OCI-LY1 (cell line): ENCODE measurements around the gene CTRL.
A peak's percentile ranks its signal among the peaks of the same experiment; 100 is the strongest.

Source experiments
- H2AFZ ChIP-seq: fragments of 200-600 bp; sonication (generic), shearing (Covaris generic); 2 replicates; pipeline ENCODE4 v1.6.0; 2014; ENCODE audit warnings: antibody characterized with exemption, mild to moderate bottlenecking, low read length
- H3F3A ChIP-seq: fragments of 200-600 bp; sonication (generic), shearing (Covaris generic); 2 replicates; pipeline ENCODE4 v1.6.0; 2014; ENCODE audit warnings: mild to moderate bottlenecking, antibody characterized with exemption, low read length, moderate library complexity; ENCODE audit not compliant: insufficient read depth
- H3K27ac ChIP-seq: fragments of 200-600 bp; sonication (generic); 2 replicates; pipeline ENCODE4 v1.5.1; 2014; ENCODE audit warnings: low read length, mixed run types, mild to moderate bottlenecking, low read depth; ENCODE audit not compliant: poor library complexity, severe bottlenecking
- H3K27me3 ChIP-seq: fragments of 200-600 bp; sonication (generic); 2 replicates; pipeline ENCODE4 v1.6.0; 2014; ENCODE audit warnings: antibody characterized with exemption, mild to moderate bottlenecking, low read length, moderate library complexity; ENCODE audit not compliant: insufficient read depth
- H3K36me3 ChIP-seq: fragments of 200-600 bp; sonication (generic); 2 replicates; pipeline ENCODE4 v1.6.1; 2014; ENCODE audit warnings: mild to moderate bottlenecking, antibody characterized with exemption, low read length, moderate library complexity, mixed read lengths; ENCODE audit not compliant: insufficient read depth
- H3K4me1 ChIP-seq: fragments of 200-600 bp; sonication (generic); 2 replicates; pipeline ENCODE4 v1.5.1; 2014; ENCODE audit warnings: mild to moderate bottlenecking, low read length, moderate library complexity; ENCODE audit not compliant: insufficient read depth, severe bottlenecking
- H3K4me2 ChIP-seq: fragments of 200-600 bp; sonication (generic), shearing (Covaris generic); 2 replicates; pipeline ENCODE4 v1.6.1; 2014; ENCODE audit warnings: low read length
- H3K4me3 ChIP-seq: fragments of 200-600 bp; sonication (generic); 2 replicates; pipeline ENCODE4 v1.5.1; 2014; ENCODE audit warnings: low read length, low read depth, mild to moderate bottlenecking, mixed read lengths; ENCODE audit not compliant: poor library complexity, severe bottlenecking
- H3K79me2 ChIP-seq: fragments of 200-600 bp; shearing (Covaris generic); 2 replicates; pipeline ENCODE4 v1.6.1; 2016; ENCODE audit warnings: mixed run types, low read length, mixed read lengths; ENCODE audit not compliant: insufficient read depth
- H3K9ac ChIP-seq: fragments of 200-600 bp; sonication (generic), shearing (Covaris generic); 2 replicates; pipeline ENCODE4 v1.6.1; 2014; ENCODE audit warnings: mild to moderate bottlenecking, low read length, mixed read lengths
- H3K9me2 ChIP-seq: fragments of 200-600 bp; sonication (generic), shearing (Covaris generic); 2 replicates; pipeline ENCODE4 v1.6.1; 2014; ENCODE audit warnings: low read depth, mild to moderate bottlenecking, low read length, mixed read lengths
- H3K9me3 ChIP-seq: fragments of 200-600 bp; shearing (Covaris generic); 2 replicates; pipeline ENCODE4 v1.6.1; 2014; ENCODE audit warnings: low read length, mixed read lengths
- H4K20me1 ChIP-seq: fragments of 200-600 bp; sonication (generic), shearing (Covaris generic); 2 replicates; pipeline ENCODE4 v1.6.0; 2016; ENCODE audit warnings: mild to moderate bottlenecking, low read length; ENCODE audit not compliant: insufficient read depth
- CTCF ChIP-seq: fragments of 200-600 bp; sonication (generic), shearing (Covaris generic); IDR thresholded peaks from 2 replicates; pipeline ENCODE4 v1.5.1; 2017; ENCODE audit warnings: mild to moderate bottlenecking, antibody characterized with exemption, low read length, moderate library complexity, mixed read lengths
- EZH2 ChIP-seq: fragments of 200-600 bp; sonication (generic), shearing (Covaris generic); IDR thresholded peaks from 2 replicates; pipeline ENCODE4 v1.8.0; 2017; ENCODE audit warnings: borderline replicate concordance, mixed run types, mild to moderate bottlenecking, antibody characterized with exemption, low read length, moderate library complexity, mixed read lengths

CTRL gene

GRCh38 chr16:67971111-67971510 lies 39.4 kb upstream of the CTRL start:
- Histone ChIP-seq H3K79me2 (no peaks in the 10 kb centered on the region), H3K4me1 (peaks cover 28% of the 10 kb centered on the region), H3K4me2 (no peak overlapping the region), H3K27me3 (no peaks in the 10 kb centered on the region), H3F3A (no peaks in the 10 kb centered on the region), H3K36me3 (no peaks in the 10 kb centered on the region), H2AFZ (no peak overlapping the region), H3K9me2 (no peaks in the 10 kb centered on the region), H3K4me3 (no peak overlapping the region), H3K27ac (no peak overlapping the region), H3K9me3 (no peaks in the 10 kb centered on the region), H4K20me1 (no peaks in the 10 kb centered on the region), H3K9ac (no peak overlapping the region)
- TF ChIP-seq CTCF, result no peak
- no peak for TF ChIP-seq EZH2

- H3K4me3 ChIP-seq, result peak overlapping the region; percentile 72
- peaks cover 33% of the 10 kb centered on the region for H3K4me1 ChIP-seq
- no peaks in the 10 kb centered on the region for H4K20me1 ChIP-seq
- no peak overlapping the region for H3K27ac ChIP-seq
- no peaks in the 10 kb centered on the region for H3K9me2 ChIP-seq
- no peaks in the 10 kb centered on the region for H3K36me3 ChIP-seq
- H3K9ac ChIP-seq, result peak overlapping the region; percentile 63
- H3K79me2 ChIP-seq, result no peaks in the 10 kb centered on the region
- no peak overlapping the region for H2AFZ ChIP-seq
- H3K9me3 ChIP-seq, result no peaks in the 10 kb centered on the region
- peak overlapping the region; percentile 81 for H3K4me2 ChIP-seq
- no peaks in the 10 kb centered on the region for H3K27me3 ChIP-seq
- H3F3A ChIP-seq, result no peaks in the 10 kb centered on the region
- no peak for TF ChIP-seq EZH2
- no peak for TF ChIP-seq CTCF
Observed at GRCh38 chr16:67969254-67970039, 37.8 kb upstream of the CTRL start.

- Histone ChIP-seq H3K9ac (peak within 1 kb of the TSS; percentile 63), H3K79me2 (no peaks in the 10 kb centered on the region), H3K27me3 (no peaks in the 10 kb centered on the region), H3K4me1 (peaks cover 33% of the 10 kb centered on the region), H3K4me3 (peak within 1 kb of the TSS; percentile 72), H3K27ac (no peak within 1 kb of the TSS), H4K20me1 (no peaks in the 10 kb centered on the region), H3K9me3 (no peaks in the 10 kb centered on the region), H2AFZ (no peak within 1 kb of the TSS), H3F3A (no peaks in the 10 kb centered on the region), H3K36me3 (no peaks in the 10 kb centered on the region), H3K4me2 (peak within 1 kb of the TSS; percentile 81), H3K9me2 (no peaks in the 10 kb centered on the region)
- TF ChIP-seq EZH2, result no peak
- no peak for TF ChIP-seq CTCF
Observed at GRCh38 chr16:67968400-67969253, 37.0 kb upstream of the CTRL start, which contains the start of gene SLC12A4. TSS of gene SLC12A4 (minus strand) at chr16:67968637. CDS start at chr16:67968553, 84 bp downstream.
